Ishikawa (cell line): ENCODE measurements around the gene SPNS3.

Experiments used
- CREB1 ChIP-seq: IDR thresholded peaks from 2 replicates; pipeline ENCODE4 v1.6.1; 2012; ENCODE audit warnings: low read depth
- EGR1 ChIP-seq: IDR thresholded peaks from 2 replicates; pipeline ENCODE4 v1.6.1; 2012
- EP300 ChIP-seq: IDR thresholded peaks from 2 replicates; pipeline ENCODE4 v1.6.1; 2012; ENCODE audit warnings: borderline replicate concordance
- NFIC ChIP-seq: IDR thresholded peaks from 2 replicates; pipeline ENCODE4 v1.6.1; 2012
- RAD21 ChIP-seq: IDR thresholded peaks from 2 replicates; pipeline ENCODE4 v1.6.1; 2012; ENCODE audit warnings: low read depth
- TAF1 ChIP-seq: IDR thresholded peaks from 2 replicates; pipeline ENCODE4 v1.6.1; 2012; ENCODE audit warnings: low read depth, mild to moderate bottlenecking
- TCF12 ChIP-seq: IDR thresholded peaks from 2 replicates; pipeline ENCODE4 v1.6.1; 2012; ENCODE audit warnings: low read depth
- TF ChIP-seq, protein P1 (sequence below): IDR thresholded peaks from 2 replicates; pipeline ENCODE4 v1.6.1; 2012; ENCODE audit warnings: low read depth, mild to moderate bottlenecking
- TF ChIP-seq, protein P2 (sequence below): IDR thresholded peaks from 2 replicates; pipeline ENCODE4 v1.6.1; 2012
- TF ChIP-seq, protein P3 (sequence below): IDR thresholded peaks from 2 replicates; pipeline ENCODE4 v1.6.1; 2012

DNA sequence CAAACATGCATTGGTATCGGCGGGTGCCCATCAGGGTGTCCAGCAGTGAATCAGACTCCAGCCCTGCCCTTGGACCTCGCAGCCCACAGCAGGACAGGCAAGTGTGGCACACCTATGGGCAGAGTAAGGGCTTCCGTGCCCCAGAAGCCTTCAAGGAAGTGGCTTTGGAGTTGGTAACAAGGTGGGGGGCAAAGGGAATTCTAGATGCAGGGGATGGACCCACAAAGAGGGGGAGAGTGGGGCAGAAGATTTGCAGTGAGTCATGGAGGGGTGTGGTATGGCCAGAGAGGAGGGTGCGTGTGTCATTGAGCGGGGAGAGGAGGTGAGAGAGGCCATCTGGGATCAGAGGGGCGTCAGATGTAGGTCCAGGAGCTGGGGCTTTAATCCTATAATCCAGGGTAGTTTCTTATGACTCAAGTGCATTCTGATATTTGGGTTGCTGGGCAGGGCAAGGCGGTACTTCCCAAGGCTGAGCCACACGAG lies 56.4 kb downstream of the SPNS3 start:
- TF ChIP-seq RAD21 (no peak), TCF12 (no peak), EGR1 (no peak), CREB1 (no peak), TAF1 (no peak), EP300 (no peak), NFIC (no peak)
- TF ChIP-seq, protein P1, sequence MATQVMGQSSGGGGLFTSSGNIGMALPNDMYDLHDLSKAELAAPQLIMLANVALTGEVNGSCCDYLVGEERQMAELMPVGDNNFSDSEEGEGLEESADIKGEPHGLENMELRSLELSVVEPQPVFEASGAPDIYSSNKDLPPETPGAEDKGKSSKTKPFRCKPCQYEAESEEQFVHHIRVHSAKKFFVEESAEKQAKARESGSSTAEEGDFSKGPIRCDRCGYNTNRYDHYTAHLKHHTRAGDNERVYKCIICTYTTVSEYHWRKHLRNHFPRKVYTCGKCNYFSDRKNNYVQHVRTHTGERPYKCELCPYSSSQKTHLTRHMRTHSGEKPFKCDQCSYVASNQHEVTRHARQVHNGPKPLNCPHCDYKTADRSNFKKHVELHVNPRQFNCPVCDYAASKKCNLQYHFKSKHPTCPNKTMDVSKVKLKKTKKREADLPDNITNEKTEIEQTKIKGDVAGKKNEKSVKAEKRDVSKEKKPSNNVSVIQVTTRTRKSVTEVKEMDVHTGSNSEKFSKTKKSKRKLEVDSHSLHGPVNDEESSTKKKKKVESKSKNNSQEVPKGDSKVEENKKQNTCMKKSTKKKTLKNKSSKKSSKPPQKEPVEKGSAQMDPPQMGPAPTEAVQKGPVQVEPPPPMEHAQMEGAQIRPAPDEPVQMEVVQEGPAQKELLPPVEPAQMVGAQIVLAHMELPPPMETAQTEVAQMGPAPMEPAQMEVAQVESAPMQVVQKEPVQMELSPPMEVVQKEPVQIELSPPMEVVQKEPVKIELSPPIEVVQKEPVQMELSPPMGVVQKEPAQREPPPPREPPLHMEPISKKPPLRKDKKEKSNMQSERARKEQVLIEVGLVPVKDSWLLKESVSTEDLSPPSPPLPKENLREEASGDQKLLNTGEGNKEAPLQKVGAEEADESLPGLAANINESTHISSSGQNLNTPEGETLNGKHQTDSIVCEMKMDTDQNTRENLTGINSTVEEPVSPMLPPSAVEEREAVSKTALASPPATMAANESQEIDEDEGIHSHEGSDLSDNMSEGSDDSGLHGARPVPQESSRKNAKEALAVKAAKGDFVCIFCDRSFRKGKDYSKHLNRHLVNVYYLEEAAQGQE, result no peak
- TF ChIP-seq, protein P2, sequence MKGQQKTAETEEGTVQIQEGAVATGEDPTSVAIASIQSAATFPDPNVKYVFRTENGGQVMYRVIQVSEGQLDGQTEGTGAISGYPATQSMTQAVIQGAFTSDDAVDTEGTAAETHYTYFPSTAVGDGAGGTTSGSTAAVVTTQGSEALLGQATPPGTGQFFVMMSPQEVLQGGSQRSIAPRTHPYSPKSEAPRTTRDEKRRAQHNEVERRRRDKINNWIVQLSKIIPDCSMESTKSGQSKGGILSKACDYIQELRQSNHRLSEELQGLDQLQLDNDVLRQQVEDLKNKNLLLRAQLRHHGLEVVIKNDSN, result no peak
- TF ChIP-seq, protein P3, sequence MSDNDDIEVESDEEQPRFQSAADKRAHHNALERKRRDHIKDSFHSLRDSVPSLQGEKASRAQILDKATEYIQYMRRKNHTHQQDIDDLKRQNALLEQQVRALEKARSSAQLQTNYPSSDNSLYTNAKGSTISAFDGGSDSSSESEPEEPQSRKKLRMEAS, result no peak
